GM12878 (cell line): ENCODE measurements around the gene WFIKKN1. TPM values are rescaled to one million over a fixed set of nuclear protein-coding genes. Genes with fewer than 3 reads are reported as not detected.

Source experiments
- ATAC-seq: fragments of 200-7000 bp; cut with Tn5 transposase; 3 replicates; pipeline ENCODE4 v1.9.1; 2020; ENCODE audit warnings: mild to moderate bottlenecking, moderate library complexity
- BruUV-seq: library from RNA; stranded (reverse); fragments of 400-500 nt; replicated peaks from 2 replicates; lab custom pipeline; 2021; lab: Mats Ljungman, UMichigan
- CTCF ChIA-PET: fragments of 300-600 bp; sonication (Branson Sonifier 250); formaldehyde crosslinking; extraction: SDS; loops from one replicate; lab custom pipeline; 2021; ENCODE audit warnings: inconsistent platforms; lab: Yijun Ruan, JAX
- POLR2A ChIA-PET: fragments of 350-600 bp; formaldehyde crosslinking; extraction: SDS; loops from one replicate; lab custom pipeline; 2021; ENCODE audit warnings: inconsistent platforms; lab: Charles Lee
- RAD21 ChIA-PET: fragments of 300-600 bp; sonication (Branson Sonifier 250); formaldehyde crosslinking; loops from one replicate; lab custom pipeline; 2023; ENCODE audit warnings: antibody characterized with exemption; ENCODE audit not compliant: unreplicated experiment; lab: Charles Lee
- SMC1A ChIA-PET: fragments of 300-600 bp; sonication (Branson Sonifier 250); formaldehyde crosslinking; loops from one replicate; lab custom pipeline; 2023; ENCODE audit not compliant: unreplicated experiment, uncharacterized antibody; lab: Charles Lee
- DNase-seq: peaks from one replicate; pipeline ENCODE4 v3.0.0-alpha.2; 2011; ENCODE audit warnings: low read depth, low spot score
- FAIRE-seq: peaks from 3 replicates; lab custom pipeline; 2011; peaks lifted over from hg19 to GRCh38; lab: Jason Lieb, UNC
- H2AFZ ChIP-seq: 2 replicates; pipeline ENCODE4 v1.6.0; 2011; ENCODE audit warnings: low read depth, low read length, control low read depth; ENCODE audit not compliant: control insufficient read depth
- H3K27ac ChIP-seq: 2 replicates; pipeline ENCODE4 v1.5.1; 2011; ENCODE audit warnings: control low read depth; ENCODE audit not compliant: control insufficient read depth, insufficient read depth
- H3K27me3 ChIP-seq, 2 experiments: replicated peaks in 1 of 2; 2 replicates each; pipeline versions ENCODE4 v1.6.0 to v1.6.1; 2011; ENCODE audit warnings: low read length in 1 of 2; ENCODE audit not compliant: control insufficient read depth in 2 of 2, insufficient read depth in 2 of 2
- H3K36me3 ChIP-seq, 2 experiments: 2 replicates each; pipeline ENCODE4 v1.5.1; 2011; ENCODE audit warnings: low read length in 1 of 2; ENCODE audit not compliant: control insufficient read depth in 2 of 2, insufficient read depth in 2 of 2
- H3K4me1 ChIP-seq: 2 replicates; pipeline ENCODE4 v1.6.1; 2011; ENCODE audit warnings: mild to moderate bottlenecking, low read length, moderate library complexity, mixed read lengths; ENCODE audit not compliant: control insufficient read depth, insufficient read depth
- H3K4me2 ChIP-seq: 2 replicates; pipeline ENCODE4 v1.6.0; 2011; ENCODE audit warnings: control low read depth; ENCODE audit not compliant: control insufficient read depth, insufficient read depth
- H3K4me3 ChIP-seq: fragments of 200-600 bp; sonication (generic); 2 replicates; pipeline ENCODE4 v1.5.1; 2016
- H3K79me2 ChIP-seq: 2 replicates; pipeline ENCODE4 v1.6.0; 2011; ENCODE audit warnings: low read length; ENCODE audit not compliant: control insufficient read depth, insufficient read depth
- H3K9ac ChIP-seq: 2 replicates; pipeline ENCODE4 v1.8.0; 2011; ENCODE audit warnings: low read length, control low read depth, mixed read lengths; ENCODE audit not compliant: control insufficient read depth, insufficient read depth
- H3K9me3 ChIP-seq: replicated peaks from 3 replicates; pipeline ENCODE4 v1.5.1; 2011; ENCODE audit warnings: mild to moderate bottlenecking, low read length; ENCODE audit not compliant: control insufficient read depth, insufficient read depth
- H4K20me1 ChIP-seq: 2 replicates; pipeline ENCODE4 v1.6.0; 2011; ENCODE audit not compliant: control insufficient read depth, insufficient read depth
- KAT2A ChIP-seq: conservative IDR thresholded peaks from 2 replicates; pipeline ENCODE4 v1.6.1; 2011; ENCODE audit warnings: low read depth, low read length; ENCODE audit not compliant: control insufficient read depth
- MEF2A ChIP-seq: IDR thresholded peaks from 2 replicates; pipeline ENCODE4 v1.6.1; 2011; ENCODE audit warnings: low read depth, mild to moderate bottlenecking, low read length, moderate library complexity; ENCODE audit not compliant: insufficient read depth
- WGBS: methylation state at CpG from one replicate; pipeline ENCODE4 v1.1.6; 2016; ENCODE audit warnings: low lambda C conversion rate; ENCODE audit not compliant: insufficient replicate concordance, insufficient coverage; ENCODE audit errors: missing lambda C conversion rate; 5-methylcytosine and 5-hydroxymethylcytosine counted together
- in situ Hi-C: fragments of 300-500 bp; cut with MboI; formaldehyde crosslinking; loops from 9 replicates; pipeline ENCODE4 v1.14.3; 2018; ENCODE audit warnings: mixed read lengths
- intact Hi-C: fragments of 100-400 bp; cut with micrococcal nuclease; formaldehyde crosslinking; loops from one replicate; pipeline ENCODE4 v1.14.2; 2022; ENCODE audit not compliant: unreplicated experiment
- polyA plus RNA-seq, 11 experiments: library from polyadenylated mRNA; depleted of rRNA in 4 of 11; unstranded in 6 of 11; stranded (reverse) in 5 of 11; fragments of >200 nt; fragmentation: Nextera tagmentation in 4 of 11; fragmentation: Illumina TruSeq in 1 of 11; extraction: Ambion mirVana in 4 of 11; extraction: Trizol in 1 of 11; gene quantifications; 1 replicate in 1 of 11; 2 replicates in 10 of 11; pipeline versions ENCODE4 v1.2.1 to v1.2.3, GENCODE V29; 2011 to 2016; ENCODE audit warnings: inconsistent platforms in 2 of 11, missing spikeins in 2 of 11, low read depth in 1 of 11
- total RNA-seq, 4 experiments: library from RNA; depleted of rRNA in 3 of 4; stranded (reverse); fragments of >200 nt in 3 of 4; fragmentation: Illumina TruSeq in 1 of 4; extraction: Trizol in 1 of 4; gene quantifications; 2 replicates each; pipeline versions ENCODE4 v1.2.1 to v1.2.3, GENCODE V29; 2013 to 2021
- TF ChIP-seq, protein P1 (sequence below): IDR thresholded peaks from 2 replicates; pipeline ENCODE4 v1.6.1; 2012; ENCODE audit warnings: low read depth, low read length, improper control_type of control experiment

WFIKKN1 gene
- total and polyA plus RNA-seq, 10 of the 15 experiments (the other 5 are each of a cell fraction or from before 2014, with no cell fraction given) = 0.01 to 0.41 (median 0.05) TPM; not detected in 2

GRCh38 chr16:598823-599739 lies 31.7 kb upstream of the WFIKKN1 start:
- TF ChIP-seq KAT2A (no peak), MEF2A (no peak)
- TF ChIP-seq, protein P1, sequence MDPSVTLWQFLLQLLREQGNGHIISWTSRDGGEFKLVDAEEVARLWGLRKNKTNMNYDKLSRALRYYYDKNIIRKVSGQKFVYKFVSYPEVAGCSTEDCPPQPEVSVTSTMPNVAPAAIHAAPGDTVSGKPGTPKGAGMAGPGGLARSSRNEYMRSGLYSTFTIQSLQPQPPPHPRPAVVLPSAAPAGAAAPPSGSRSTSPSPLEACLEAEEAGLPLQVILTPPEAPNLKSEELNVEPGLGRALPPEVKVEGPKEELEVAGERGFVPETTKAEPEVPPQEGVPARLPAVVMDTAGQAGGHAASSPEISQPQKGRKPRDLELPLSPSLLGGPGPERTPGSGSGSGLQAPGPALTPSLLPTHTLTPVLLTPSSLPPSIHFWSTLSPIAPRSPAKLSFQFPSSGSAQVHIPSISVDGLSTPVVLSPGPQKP = no peak
- no peak overlapping the region for H3K27ac ChIP-seq
- H3K27me3 ChIP-seq = no peaks in the 10 kb centered on the region
- POLR2A ChIA-PET = no interaction called here
- H3K36me3 ChIP-seq = peaks cover 0 to 4% of the 10 kb centered on the region in 2 experiments; a peak in 2 of 4 replicates
- H4K20me1 ChIP-seq = no peaks in the 10 kb centered on the region
- in situ Hi-C loops = no loop called here
- no peaks in the 10 kb centered on the region for H3K79me2 ChIP-seq
- 97% methylated on average over 41 of the region's 43 CpGs for WGBS
- H3K4me1 ChIP-seq = no peaks in the 10 kb centered on the region; the same call in 1 of the 2 replicates
- no peak overlapping the region for H3K9ac ChIP-seq
- CTCF ChIA-PET = interaction anchor here (0.5 to 2.0 kb wide), 2 partner anchors 73 to 376 kb away, joined by 3 to 5 read pairs; no protein-coding TSS in a partner anchor
- no peak for DNase-seq
- H3K4me3 ChIP-seq = no peak overlapping the region
- no peak for FAIRE-seq
- RAD21 ChIA-PET = no interaction called here
- BruUV-seq = no TSS peak
- intact Hi-C loops = no loop called here
- SMC1A ChIA-PET = no interaction called here
- no peak overlapping the region for H3K4me2 ChIP-seq
- no peak overlapping the region for H2AFZ ChIP-seq
- no peak for ATAC-seq
- no peaks in the 10 kb centered on the region; the same call in 2 of the 3 replicates for H3K9me3 ChIP-seq
